Left renal pelvis (tissue), 4 donors: ENCODE measurements around the gene USP8. TPM values are rescaled to one million over a fixed set of nuclear protein-coding genes. Genes with fewer than 3 reads are reported as not detected.
A peak's percentile ranks its signal among the peaks of the same experiment; 100 is the strongest.
"Not testable (repeated sequence)": the region's sequence is repeated elsewhere in the genome, so short reads cannot be mapped to it uniquely, and the experiment has no call there.

Source experiments
- DNase-seq, 4 donors: peaks; one replicate each; pipeline ENCODE4 v3.0.0-alpha.2; 2013; ENCODE audit warnings: low read depth in 4 of 4, low spot score in 3 of 4
- polyA plus RNA-seq, 4 donors: library from polyadenylated mRNA; unstranded; fragments of 120-200 nt; gene quantifications; one replicate each; pipeline ENCODE4 v1.2.1, GENCODE V29; 2013; ENCODE audit not compliant: insufficient read length in 4 of 4

Gene USP8
- polyA plus RNA-seq, 4 donors: 49.5 to 69.4 (median 58.7) TPM

- no peak for DNase-seq
These were observed 14.0 kb downstream of the USP8 start for GRCh38 chr15:50438251-50438650.

DNA sequence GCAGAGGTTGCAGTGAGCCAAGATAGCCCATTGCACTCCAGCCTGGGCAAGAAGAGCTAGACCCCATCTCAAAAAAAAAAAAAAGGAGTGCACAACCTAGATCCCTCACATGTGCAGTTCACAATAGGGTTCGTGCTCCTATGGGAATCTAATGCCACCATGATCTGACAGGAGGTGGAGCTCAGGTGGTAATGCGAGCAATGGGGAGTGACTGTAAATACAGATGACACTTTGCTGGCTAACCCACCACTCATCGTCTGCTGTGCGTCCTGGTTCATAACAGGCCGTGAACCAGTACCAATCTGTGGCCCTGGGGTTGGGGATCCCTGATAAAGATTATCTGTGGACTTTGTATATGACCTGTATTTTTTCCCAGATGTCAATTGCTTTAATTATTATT is 16.7 kb downstream of the USP8 start:
- DNase-seq: no peak

- no peak for DNase-seq
These were observed 28.7 kb downstream of the USP8 start for GRCh38 chr15:50452927-50453326.

DNA sequence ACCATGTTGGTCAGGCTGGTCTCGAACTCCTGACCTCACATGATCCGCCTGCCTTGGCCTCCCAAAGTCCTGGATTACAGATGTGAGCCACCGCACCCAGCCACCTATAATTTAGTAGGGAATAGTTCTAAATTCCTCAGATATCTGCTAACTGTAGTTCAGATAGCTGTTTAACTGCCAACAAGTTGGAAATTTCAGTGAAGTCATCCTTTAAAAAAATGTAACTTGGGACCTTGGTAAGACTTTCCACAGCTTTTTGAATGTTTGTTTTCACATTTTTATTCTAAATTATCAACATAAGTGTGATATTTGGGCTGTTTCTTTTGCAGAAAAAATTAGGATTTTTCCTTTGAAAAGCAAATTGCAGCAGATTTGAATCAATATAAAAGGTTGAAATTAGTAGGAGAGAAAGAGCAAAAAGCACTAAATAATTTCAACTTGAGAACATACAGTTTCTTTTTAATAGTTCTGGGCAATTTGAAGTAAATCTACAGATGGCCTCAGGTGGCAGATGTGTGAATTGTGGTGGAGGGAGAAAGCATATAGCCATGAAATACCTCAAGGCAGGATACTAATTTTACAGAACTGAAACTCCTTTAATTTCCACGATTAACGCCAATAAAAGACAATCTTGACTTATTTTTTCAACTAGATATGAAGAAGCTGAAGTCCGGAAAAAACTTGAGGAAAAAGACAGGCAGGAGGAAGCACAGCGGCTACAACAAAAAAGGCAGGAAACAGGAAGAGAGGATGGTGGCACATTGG is 34.3 kb downstream of the USP8 start:
- no peak for DNase-seq

DNA sequence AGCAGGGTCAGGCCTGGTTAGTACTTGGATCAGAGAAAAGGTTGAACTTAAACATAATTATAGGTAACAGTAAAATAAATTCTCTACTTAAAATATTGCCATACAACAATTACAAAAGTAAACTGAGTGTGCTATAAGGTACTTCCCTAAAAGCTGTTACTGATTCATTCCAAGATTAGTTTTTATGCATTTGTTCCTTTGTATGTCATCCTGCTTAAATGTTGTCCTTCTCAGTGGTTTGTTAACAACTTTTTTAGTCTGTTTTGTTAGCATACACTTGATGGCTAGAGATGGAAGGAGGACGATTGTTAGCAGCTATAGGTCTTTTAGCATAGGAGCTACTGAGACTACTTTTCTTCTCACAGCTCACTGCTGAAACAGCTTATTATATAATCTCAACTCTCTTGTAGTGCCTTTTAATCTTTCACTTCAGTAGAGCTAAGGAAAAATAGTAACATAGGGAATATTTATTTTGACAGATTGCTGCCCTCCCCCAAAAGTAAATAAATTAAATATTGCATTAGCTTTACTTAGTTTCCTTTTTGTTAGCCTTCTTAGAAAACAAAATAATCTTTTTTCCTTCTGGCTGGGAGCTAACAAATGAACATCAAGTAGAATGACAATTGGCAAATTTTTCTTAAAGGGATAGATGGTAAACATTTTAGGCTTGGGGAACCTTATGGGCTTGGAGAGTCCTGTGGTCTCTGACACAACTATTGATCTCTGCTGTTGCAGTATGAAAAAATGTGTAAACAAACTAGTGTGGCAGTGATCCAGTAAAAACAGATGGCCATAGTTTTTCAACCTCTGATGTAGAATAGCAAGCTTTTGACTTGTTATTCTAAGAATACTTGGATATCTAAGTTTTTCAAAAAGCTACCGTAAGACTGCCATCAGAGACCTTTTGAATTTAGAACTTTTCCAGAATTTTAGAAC is 39.5 kb downstream of the USP8 start:
- DNase-seq: peak in 1 of 4 donors; percentile 1

DNA sequence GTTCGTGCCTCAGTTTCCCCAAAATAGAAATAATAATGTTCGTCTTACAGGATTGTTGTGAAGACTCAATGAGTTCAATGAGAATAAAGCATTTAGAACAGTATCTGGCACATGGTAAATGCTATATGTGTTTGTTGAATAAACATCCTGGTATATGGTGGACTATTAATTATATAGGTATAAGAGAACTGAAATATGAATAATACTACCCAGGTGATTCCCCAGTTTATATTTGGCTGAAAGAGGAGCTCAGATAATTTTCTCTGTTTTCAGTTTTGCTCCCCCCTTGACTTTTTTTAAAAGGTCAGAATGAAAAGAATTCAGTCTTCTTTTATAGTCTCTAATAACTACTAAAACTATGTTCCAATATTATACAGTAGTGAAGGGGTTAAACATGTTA is 46.9 kb downstream of the USP8 start:
- DNase-seq: no peak

DNA sequence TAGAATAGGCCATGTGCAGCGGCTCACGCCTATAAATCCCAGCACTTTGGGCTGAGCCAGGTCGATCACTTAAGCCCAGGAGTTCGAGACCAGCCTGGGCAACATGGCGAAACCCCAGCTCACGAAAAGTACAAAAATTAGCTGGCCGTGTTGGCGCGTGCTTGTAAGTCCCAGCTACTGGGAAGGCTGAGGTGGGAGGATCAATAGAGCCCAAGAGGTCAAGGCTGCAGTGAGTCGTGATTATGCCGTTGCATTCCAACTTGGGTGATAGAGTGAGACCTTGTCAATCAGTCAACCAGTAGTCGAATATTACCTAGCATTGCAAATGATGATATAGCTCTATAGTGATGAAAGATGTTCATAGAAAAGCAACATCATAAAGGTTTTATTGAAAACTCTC is 51.9 kb downstream of the USP8 start:
- no peak for DNase-seq

DNA sequence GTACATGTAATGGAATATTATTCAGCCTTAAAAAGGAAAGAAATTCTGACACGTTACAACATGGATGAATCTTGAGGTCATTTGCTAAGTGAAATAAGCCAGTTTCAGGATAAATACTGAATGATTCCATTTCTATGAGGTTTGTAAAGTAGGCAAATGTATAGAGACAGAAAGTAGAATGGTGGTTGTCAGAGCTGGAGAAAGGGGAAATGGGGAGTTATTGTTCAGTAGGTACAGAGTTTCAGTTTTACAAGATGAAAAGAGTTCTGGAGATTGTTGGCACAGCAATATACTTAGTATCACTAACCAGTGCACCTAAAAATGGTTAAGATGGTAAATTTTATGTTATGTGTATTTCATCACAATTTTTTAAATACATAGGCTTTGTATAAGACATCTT is 60.6 kb downstream of the USP8 start:
- no peak for DNase-seq

GRCh38 chr15:50485389-50485788 is 61.2 kb downstream of the USP8 start:
- no peak for DNase-seq

DNA sequence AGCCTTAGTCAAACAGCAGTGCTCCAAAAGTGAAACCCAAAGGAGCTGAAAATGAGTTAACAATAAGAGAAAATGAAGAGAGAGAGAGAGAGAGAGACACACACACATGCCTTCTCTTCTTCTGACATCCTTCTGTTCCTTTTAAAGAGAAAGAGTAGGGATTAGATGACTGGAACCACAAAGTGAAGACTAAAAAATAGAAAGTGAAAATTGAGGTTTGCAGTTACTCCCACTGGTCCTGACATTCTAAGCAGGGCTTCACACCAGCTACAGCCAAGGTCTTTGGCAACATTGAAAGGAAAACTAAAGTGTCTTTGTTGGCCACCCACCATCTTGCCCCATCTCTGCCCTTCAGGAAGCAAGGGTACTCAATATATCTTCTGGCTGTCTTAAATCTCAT is 63.1 kb downstream of the USP8 start:
- DNase-seq: no peak

GRCh38 chr15:50493625-50494024 is 69.4 kb downstream of the USP8 start:
- DNase-seq: no peak

DNA sequence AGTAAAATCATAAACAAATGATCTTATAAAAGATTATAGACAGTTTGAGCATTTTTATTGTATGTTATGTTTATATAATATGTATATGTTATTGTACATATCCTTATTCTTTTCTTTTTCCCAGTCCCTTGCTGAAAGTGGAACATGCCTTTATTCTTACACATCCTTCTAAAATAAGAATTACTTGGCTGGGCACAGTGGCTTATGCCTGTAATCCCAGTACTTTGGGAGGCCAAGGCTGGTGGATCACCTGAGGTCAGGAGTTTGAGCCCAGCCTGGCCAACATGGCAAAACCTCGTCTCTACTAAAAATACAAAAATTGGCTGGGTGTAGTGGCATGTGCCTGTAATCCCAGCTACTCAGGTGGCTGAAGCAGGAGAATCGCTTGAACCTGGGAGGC is 70.3 kb downstream of the USP8 start:
- DNase-seq: not testable (repeated sequence)

GRCh38 chr15:50496692-50497091 is 72.5 kb downstream of the USP8 start:
- no peak for DNase-seq

DNA sequence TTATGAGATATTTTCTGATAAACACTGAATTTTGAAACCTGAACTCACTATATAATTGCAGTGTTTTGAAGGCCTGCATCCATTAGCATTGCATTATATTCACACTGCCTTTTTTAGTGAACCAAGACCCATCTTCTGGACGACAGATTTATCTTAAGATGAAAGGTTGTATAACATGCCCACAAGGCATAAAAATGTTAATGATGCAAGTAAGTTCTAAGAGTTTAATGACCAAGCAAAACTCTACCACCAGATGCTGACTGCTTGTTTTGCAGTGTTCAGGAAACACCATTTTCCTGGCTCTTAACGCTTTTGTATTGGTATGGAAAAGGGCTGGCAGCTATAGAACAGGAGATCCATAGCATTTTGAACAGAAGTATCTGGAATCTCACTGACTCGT is 76.1 kb downstream of the USP8 start:
- DNase-seq: no peak

- DNase-seq: no peak
These were observed 77.6 kb downstream of the USP8 start for GRCh38 chr15:50501815-50502214.

- no peak for DNase-seq
These were observed 78.9 kb downstream of the USP8 start for GRCh38 chr15:50503144-50503543.

GRCh38 chr15:50505656-50506055 is 81.5 kb downstream of the USP8 start:
- DNase-seq: not testable (repeated sequence)

DNA sequence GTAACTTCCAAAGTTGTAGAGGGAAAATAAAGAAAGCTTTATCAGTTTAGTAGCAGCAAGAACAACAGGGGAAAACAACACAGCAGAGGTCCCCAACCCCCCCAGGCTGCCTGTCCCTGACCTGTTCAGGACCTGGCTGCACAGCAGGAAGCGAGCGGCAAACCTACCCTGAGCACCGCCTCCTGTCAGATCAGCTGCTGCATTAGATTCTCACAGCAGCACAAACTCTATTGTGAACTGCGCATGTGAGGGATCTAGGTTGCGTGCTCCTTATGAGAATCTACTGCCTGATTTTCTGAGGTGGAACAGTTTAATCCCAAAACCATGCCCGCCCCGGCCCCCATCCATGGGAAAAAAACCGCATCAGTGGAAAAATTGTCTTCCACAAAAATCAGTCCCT is 81.9 kb downstream of the USP8 start:
- DNase-seq: peak in 2 of 4 donors; percentile 5 to 6

DNA sequence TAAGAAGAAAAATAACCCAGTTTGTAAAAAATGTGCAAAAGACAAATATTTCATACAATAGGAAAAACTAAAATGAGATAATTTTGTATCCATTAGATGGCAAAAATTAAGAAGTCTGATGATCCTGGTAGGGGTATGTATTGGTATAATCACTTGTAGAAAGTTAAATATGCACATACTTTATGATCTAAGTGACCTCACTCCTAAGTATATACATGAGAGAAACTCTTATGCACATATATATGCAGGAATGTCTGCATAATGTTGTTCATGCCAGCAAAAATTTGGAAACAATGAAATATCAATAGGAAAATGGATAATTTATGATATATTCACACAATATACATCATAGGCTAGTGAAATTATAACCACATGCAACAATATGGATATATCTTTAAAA is 88.8 kb downstream of the USP8 start:
- DNase-seq: no peak

- DNase-seq: no peak
These were observed 95.7 kb downstream of the USP8 start for GRCh38 chr15:50519740-50520425.

- DNase-seq: no peak
These were observed 99.6 kb downstream of the USP8 start for GRCh38 chr15:50523851-50524251.
